Activated B cell treated with CpG ODN at 0.5 μM for 24 hours (primary cell): ENCODE results near the gene DHRS3. TPM values are rescaled to one million over a fixed set of nuclear protein-coding genes. Genes with fewer than 3 reads are reported as not detected.

Source experiments
- ATAC-seq: fragments of 200-7000 bp; cut with Tn5 transposase; one replicate; pipeline ENCODE4 v1.10.0; 2021; ENCODE audit warnings: low read depth, mild to moderate bottlenecking, moderate library complexity
- CTCF ChIA-PET: fragments of 350-600 bp; sonication (Branson Sonifier 250); formaldehyde crosslinking; loops from one replicate; lab custom pipeline; 2021; ENCODE audit warnings: antibody characterized with exemption; lab: Charles Lee
- POLR2A ChIA-PET: fragments of 350-600 bp; sonication (Branson Sonifier 250); formaldehyde crosslinking; loops from one replicate; lab custom pipeline; 2021; ENCODE audit warnings: antibody characterized with exemption; lab: Charles Lee
- DNase-seq: peaks from one replicate; pipeline ENCODE4 v3.0.0; 2022
- H3K27ac Mint-ChIP-seq: one replicate; pipeline ENCODE4 v1.8.0; 2020; ENCODE audit warnings: mixed read lengths
- H3K27me3 Mint-ChIP-seq: one replicate; pipeline ENCODE4 v1.8.0; 2021; ENCODE audit warnings: mixed read lengths
- H3K36me3 Mint-ChIP-seq: one replicate; pipeline ENCODE4 v1.8.0; 2021; ENCODE audit warnings: low read depth, mixed read lengths
- H3K4me1 Mint-ChIP-seq: one replicate; pipeline ENCODE4 v1.8.0; 2021; ENCODE audit warnings: mixed read lengths
- H3K4me3 Mint-ChIP-seq: one replicate; pipeline ENCODE4 v1.8.0; 2020; ENCODE audit warnings: mild to moderate bottlenecking, mixed read lengths
- H3K9me3 Mint-ChIP-seq: one replicate; pipeline ENCODE4 v1.8.0; 2020; ENCODE audit warnings: mixed read lengths
- CTCF ChIP-seq: fragments of 200-600 bp; IDR thresholded peaks from one replicate; pipeline ENCODE4 v1.8.0; 2022; ENCODE audit warnings: antibody characterized with exemption, mild to moderate bottlenecking
- intact Hi-C: fragments of 100-400 bp; cut with micrococcal nuclease; formaldehyde crosslinking; loops from one replicate; pipeline ENCODE4 v1.15.1; 2024
- total RNA-seq: library from RNA; stranded (reverse); gene quantifications from 2 replicates; pipeline ENCODE4 v1.2.3, GENCODE V29; 2022

Gene DHRS3
- total RNA-seq, 1 donor from 2014 or later = 1.8 TPM

DNA sequence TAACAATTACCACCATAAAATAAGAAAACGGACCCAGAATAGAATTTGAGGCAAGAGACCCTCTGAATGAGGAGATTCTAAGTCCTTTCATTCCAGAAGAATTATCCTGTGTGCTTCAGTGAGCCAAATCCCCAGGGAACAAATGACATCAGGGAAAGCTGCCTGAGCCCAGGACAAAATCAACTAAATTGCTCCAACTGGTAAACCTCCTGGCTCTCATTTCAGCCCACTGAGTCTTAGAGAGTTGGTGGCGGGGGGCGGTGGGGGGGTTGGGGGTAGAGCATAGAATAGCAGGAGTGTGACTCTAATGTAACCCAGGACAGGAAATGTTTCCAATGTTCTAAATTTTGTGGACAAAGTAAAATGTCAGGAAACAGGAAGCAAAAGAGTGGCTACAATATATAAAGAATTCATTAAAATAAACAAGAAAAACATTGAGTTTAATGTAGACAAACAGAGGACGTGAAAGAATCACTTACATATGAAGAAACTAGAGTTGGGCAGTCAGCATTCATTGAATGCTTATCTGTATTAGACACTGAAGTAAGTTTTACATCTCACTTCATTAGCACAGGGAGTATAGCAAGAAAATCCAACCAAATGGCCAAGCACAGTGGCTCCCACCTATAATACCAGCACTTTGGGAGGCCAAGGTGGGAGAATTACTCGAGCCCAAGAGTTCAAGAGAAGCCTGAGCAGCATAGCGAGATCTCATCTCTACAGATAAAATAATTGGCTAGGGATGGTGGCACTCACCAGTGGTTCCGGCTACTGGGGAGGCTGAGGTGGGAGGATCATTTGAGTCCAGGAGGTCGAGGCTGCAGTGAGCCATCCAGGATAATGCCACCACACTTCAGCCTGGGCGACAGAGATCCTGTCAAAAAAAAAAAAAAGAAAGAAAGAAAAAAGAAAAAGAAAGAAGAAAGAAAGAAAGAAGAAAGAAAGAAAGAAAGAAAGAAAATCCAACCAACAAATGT, 75.1 kb downstream of the DHRS3 start:
- no peak overlapping the region for H3K27ac Mint-ChIP-seq
- no peaks in the 10 kb centered on the region for H3K4me1 Mint-ChIP-seq
- TF ChIP-seq CTCF = no peak
- no peak for DNase-seq
- peaks cover 15% of the 10 kb centered on the region for H3K27me3 Mint-ChIP-seq
- CTCF ChIA-PET = no interaction called here
- intact Hi-C loops = no loop called here
- no peaks in the 10 kb centered on the region for H3K9me3 Mint-ChIP-seq
- no peak overlapping the region for H3K4me3 Mint-ChIP-seq
- POLR2A ChIA-PET = no interaction called here
- no peak for ATAC-seq
- no peaks in the 10 kb centered on the region for H3K36me3 Mint-ChIP-seq

DNA sequence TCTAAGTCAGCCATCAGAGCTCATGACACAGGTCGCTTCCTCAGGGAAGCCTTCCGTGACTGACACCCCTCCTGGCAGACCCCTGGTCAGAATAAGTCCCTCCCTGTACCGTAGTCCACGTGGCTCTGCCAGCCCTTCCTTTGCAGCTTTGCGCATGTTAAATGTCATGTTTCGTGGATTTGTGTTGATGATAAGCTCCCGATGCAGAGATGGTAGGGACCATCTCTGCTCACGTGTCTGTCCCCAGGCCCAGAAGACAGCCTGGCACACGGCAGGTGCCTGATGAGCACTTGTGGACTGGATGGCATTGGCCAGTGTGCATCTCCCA, 75.9 kb downstream of the DHRS3 start:
- intact Hi-C loops = no loop called here
- no peak overlapping the region for H3K27ac Mint-ChIP-seq
- ATAC-seq (no peak), DNase-seq (no peak)
- CTCF ChIA-PET = no interaction called here
- H3K4me1 Mint-ChIP-seq = no peaks in the 10 kb centered on the region
- no peak overlapping the region for H3K4me3 Mint-ChIP-seq
- no peak for TF ChIP-seq CTCF
- H3K36me3 Mint-ChIP-seq = no peaks in the 10 kb centered on the region
- H3K27me3 Mint-ChIP-seq = peaks cover 15% of the 10 kb centered on the region
- peaks cover 3% of the 10 kb centered on the region for H3K9me3 Mint-ChIP-seq
- POLR2A ChIA-PET = no interaction called here

DNA sequence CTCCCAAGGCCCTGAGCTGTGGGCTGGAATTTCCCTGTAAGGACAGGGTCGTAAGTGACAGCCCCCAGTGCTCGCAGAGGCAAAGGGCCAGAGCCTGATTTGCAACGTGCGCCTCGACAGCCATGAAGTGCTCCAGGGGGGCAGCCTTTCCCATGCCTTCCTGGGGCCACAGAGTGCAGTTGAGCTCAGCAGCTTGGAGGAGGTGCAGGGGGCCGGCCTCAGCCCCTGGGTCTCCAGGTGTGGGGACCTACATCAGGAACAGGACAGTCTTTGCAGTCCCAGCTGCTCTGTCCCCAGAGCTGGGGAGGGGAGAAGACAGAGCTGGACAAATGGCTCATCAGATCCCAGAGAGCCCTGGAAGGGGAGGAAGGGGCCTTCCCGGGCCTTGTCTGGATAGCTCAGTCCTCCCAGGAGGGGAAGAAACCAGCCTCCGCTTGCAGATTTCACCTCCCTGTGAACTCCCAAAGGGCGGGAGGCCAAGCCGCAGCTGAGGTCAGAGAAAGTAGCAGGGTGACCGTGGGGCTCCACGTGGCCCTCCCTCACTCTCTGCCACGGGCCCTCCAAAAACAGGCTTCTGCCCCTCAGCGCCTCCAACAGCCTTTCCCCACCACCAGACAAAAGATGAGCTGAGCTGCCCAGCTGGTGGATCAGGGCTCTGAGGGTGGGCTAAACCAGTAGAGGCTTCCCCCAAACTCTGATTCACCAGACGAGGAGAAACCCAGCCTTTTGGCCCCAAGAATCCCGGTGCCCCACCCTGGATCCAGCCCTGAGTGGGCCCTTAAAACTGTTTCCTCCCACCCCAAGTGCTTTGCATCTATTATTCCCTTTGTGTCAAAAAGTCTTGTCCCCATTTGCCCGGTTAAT, 76.5 kb downstream of the DHRS3 start:
- no peak for TF ChIP-seq CTCF
- H3K4me1 Mint-ChIP-seq = no peaks in the 10 kb centered on the region
- H3K27ac Mint-ChIP-seq = no peak overlapping the region
- CTCF ChIA-PET = no interaction called here
- no peak for ATAC-seq
- no peak for DNase-seq
- peaks cover 2% of the 10 kb centered on the region for H3K36me3 Mint-ChIP-seq
- intact Hi-C loops = no loop called here
- H3K4me3 Mint-ChIP-seq = no peak overlapping the region
- peaks cover 15% of the 10 kb centered on the region for H3K27me3 Mint-ChIP-seq
- H3K9me3 Mint-ChIP-seq = peaks cover 5% of the 10 kb centered on the region
- POLR2A ChIA-PET = no interaction called here

DNA sequence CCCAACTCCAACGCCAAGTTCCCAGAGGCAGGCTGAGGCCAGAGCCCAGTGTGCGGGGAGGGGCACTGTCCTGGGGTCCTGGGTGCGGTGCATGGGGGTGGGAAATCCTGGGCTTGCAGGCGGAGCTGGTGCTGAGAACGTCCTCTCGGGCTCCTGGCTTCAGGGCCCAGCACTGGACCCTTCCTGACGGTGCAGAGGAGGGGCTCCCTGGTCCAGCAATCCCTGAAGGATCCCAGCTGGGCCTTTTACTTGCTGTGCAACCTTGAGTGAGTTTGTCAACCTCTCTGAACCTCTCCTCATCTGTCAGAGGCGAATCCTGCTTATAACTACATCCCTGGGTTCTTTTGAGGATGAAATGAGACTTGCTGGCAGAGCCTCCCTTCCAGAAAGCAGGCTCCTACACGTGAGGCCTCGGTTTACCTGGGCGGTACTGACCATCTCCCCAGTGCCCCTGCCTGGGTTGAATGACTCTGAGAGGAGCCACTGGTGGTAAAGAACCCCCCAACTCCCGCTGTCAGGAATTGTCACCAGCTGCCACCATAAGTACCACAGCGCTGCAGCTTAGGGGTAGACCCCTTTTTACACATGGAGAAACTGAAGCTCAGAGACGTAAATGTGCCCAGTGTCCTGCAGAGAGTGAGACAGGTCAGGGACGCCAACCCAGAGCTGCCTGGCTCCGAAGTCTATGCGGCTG, 77.3 kb downstream of the DHRS3 start:
- ATAC-seq = no peak
- ChIA-PET POLR2A (no interaction called here), CTCF (no interaction called here)
- H3K4me1 Mint-ChIP-seq = no peaks in the 10 kb centered on the region
- peaks cover 15% of the 10 kb centered on the region for H3K27me3 Mint-ChIP-seq
- peaks cover 7% of the 10 kb centered on the region for H3K36me3 Mint-ChIP-seq
- peaks cover 12% of the 10 kb centered on the region for H3K9me3 Mint-ChIP-seq
- no peak for DNase-seq
- H3K27ac Mint-ChIP-seq = no peak overlapping the region
- H3K4me3 Mint-ChIP-seq = no peak overlapping the region
- intact Hi-C loops = no loop called here
- no peak for TF ChIP-seq CTCF
